Osteocyte (in vitro differentiated cells): ENCODE measurements around the gene GNA12. TPM values are rescaled to one million over a fixed set of nuclear protein-coding genes. Genes with fewer than 3 reads are reported as not detected.

Experiments used
- DNase-seq: peaks from one replicate; pipeline ENCODE4 v3.0.0; 2021; ENCODE audit warnings: mixed read lengths; ENCODE audit not compliant: unreplicated experiment; ENCODE audit errors: extremely low spot score
- H3K27ac Mint-ChIP-seq: one replicate; pipeline ENCODE4 v1.8.0; 2021; ENCODE audit warnings: mild to moderate bottlenecking, mixed read lengths; ENCODE audit not compliant: unreplicated experiment
- H3K27me3 Mint-ChIP-seq: one replicate; pipeline ENCODE4 v1.8.0; 2021; ENCODE audit warnings: mixed read lengths; ENCODE audit not compliant: unreplicated experiment
- H3K36me3 Mint-ChIP-seq: one replicate; pipeline ENCODE4 v1.8.0; 2021; ENCODE audit warnings: mixed read lengths; ENCODE audit not compliant: unreplicated experiment
- H3K4me1 Mint-ChIP-seq: one replicate; pipeline ENCODE4 v1.8.0; 2021; ENCODE audit warnings: mixed read lengths; ENCODE audit not compliant: unreplicated experiment
- H3K4me3 Mint-ChIP-seq: one replicate; pipeline ENCODE4 v1.8.0; 2021; ENCODE audit warnings: mild to moderate bottlenecking, moderate library complexity, mixed read lengths; ENCODE audit not compliant: unreplicated experiment
- H3K9me3 Mint-ChIP-seq: one replicate; pipeline ENCODE4 v1.8.0; 2021; ENCODE audit warnings: mixed read lengths; ENCODE audit not compliant: unreplicated experiment
- total RNA-seq: library from RNA; stranded (reverse); gene quantifications from 2 replicates; pipeline ENCODE4 v1.2.1, GENCODE V29; 2021
- TF ChIP-seq, protein P1 (sequence below): fragments of 200-600 bp; sonication (generic); IDR thresholded peaks from 2 replicates; pipeline ENCODE4 v1.5.0; 2021; ENCODE audit warnings: antibody characterized with exemption, mild to moderate bottlenecking, moderate library complexity

The GNA12 gene
- total RNA-seq, 1 donor from 2014 or later, result 69.5 TPM

DNA sequence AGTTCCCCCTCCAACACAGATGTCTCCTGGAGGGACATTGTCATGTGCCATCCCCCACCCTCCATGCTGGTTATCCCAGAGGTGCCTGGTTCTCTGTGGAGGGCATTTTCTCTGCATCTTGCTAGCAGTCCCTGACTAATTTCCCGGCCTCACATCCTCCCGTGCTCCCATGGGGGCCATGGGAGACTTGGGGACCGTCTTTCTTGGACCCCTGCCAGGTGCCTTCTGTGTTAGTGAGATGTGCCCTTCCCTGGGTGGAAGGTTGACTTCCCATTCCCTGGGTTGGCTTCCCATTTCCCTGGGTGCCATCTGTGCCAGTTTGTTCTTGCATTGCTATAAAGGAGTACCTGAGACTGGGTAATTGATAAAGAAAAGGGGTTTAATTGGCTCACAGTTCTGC, 22.5 kb upstream of the GNA12 start:
- Mint-ChIP-seq H3K4me1 (peaks cover 29% of the 10 kb centered on the region), H3K9me3 (no peaks in the 10 kb centered on the region), H3K27ac (no peak overlapping the region), H3K36me3 (no peaks in the 10 kb centered on the region), H3K4me3 (no peak overlapping the region), H3K27me3 (no peaks in the 10 kb centered on the region)
- no peak for DNase-seq
- TF ChIP-seq, protein P1, sequence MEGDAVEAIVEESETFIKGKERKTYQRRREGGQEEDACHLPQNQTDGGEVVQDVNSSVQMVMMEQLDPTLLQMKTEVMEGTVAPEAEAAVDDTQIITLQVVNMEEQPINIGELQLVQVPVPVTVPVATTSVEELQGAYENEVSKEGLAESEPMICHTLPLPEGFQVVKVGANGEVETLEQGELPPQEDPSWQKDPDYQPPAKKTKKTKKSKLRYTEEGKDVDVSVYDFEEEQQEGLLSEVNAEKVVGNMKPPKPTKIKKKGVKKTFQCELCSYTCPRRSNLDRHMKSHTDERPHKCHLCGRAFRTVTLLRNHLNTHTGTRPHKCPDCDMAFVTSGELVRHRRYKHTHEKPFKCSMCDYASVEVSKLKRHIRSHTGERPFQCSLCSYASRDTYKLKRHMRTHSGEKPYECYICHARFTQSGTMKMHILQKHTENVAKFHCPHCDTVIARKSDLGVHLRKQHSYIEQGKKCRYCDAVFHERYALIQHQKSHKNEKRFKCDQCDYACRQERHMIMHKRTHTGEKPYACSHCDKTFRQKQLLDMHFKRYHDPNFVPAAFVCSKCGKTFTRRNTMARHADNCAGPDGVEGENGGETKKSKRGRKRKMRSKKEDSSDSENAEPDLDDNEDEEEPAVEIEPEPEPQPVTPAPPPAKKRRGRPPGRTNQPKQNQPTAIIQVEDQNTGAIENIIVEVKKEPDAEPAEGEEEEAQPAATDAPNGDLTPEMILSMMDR, result no peak

DNA sequence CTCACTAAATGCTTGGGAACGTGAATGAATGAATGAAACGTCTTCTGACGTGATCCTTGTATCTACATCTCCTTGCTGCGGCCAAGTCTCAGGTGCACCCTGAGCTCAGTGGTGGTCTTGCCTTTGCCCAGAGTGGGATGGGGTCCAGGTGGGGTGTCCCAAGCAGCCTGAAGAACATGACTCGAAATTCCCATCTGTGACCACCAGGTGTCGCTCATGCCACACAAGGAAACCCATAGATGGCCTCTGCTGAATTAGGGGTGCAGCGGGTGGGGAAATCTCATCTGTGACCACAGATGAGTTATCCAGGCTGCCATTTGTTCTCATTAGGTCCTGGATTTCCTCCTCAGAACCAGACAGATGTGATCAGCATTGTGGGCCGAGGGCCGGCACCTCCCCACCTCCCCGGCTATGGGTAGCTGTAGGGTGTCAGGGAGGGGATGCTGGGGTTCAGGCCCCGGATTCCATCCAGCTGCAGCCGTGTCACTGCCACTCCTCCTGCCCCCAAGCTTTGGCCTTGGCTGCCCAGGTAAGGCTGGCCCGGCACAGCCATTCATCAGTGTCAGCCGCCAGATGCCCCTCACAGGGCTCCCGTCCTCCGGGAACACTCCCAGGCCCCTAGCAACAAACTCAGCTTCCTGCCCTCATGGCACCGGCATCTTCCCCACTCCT, 21.0 kb upstream of the GNA12 start:
- DNase-seq, result no peak
- H3K36me3 Mint-ChIP-seq, result no peaks in the 10 kb centered on the region
- peak overlapping the region; percentile 50 for H3K4me3 Mint-ChIP-seq
- no peaks in the 10 kb centered on the region for H3K9me3 Mint-ChIP-seq
- TF ChIP-seq, protein P1, result peak; percentile 95
- H3K4me1 Mint-ChIP-seq, result peaks cover 25% of the 10 kb centered on the region
- H3K27me3 Mint-ChIP-seq, result no peaks in the 10 kb centered on the region
- peak overlapping the region; percentile 99 for H3K27ac Mint-ChIP-seq

DNA sequence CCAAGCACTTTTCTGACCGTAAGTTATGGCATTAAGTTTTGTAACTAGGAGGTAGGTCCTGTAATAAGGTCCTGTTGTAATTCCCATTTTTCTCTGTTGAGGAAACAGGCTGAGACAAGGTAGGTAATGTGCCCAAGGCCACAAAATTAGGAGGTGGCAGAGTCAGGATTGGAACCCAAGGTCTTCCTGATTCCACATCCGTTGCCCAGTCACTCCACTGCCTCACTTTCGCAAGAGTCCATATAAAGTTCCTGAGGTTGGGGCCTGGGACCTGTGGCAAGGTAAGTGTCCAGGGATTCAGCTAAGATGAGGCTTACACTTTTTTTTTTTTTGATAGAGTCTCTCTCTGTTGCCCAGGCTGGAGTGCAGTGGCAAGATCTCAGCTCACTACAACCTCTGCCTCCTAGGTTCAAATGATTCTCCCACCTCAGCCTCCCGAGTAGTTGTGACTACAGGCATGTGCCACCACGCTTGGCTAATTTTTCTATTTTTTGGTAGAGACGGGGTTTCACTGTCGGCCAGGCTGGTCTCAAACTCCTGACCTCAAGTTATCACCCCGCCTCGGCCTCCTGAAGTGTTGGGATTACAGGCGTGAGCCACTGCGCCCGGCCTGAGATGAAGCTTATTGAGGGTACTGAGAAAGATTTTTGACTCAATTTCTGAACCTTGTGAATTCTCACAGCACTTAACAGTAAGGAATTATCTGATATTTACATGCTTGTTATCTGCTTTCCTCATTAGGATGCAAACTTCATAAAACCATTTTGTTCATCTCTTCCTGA, 20.3 kb upstream of the GNA12 start:
- Mint-ChIP-seq H3K4me1 (peaks cover 25% of the 10 kb centered on the region), H3K27me3 (no peaks in the 10 kb centered on the region), H3K4me3 (no peak overlapping the region), H3K36me3 (no peaks in the 10 kb centered on the region), H3K27ac (peak overlapping the region; percentile 99), H3K9me3 (no peaks in the 10 kb centered on the region)
- TF ChIP-seq, protein P1, result no peak
- no peak for DNase-seq

DNA sequence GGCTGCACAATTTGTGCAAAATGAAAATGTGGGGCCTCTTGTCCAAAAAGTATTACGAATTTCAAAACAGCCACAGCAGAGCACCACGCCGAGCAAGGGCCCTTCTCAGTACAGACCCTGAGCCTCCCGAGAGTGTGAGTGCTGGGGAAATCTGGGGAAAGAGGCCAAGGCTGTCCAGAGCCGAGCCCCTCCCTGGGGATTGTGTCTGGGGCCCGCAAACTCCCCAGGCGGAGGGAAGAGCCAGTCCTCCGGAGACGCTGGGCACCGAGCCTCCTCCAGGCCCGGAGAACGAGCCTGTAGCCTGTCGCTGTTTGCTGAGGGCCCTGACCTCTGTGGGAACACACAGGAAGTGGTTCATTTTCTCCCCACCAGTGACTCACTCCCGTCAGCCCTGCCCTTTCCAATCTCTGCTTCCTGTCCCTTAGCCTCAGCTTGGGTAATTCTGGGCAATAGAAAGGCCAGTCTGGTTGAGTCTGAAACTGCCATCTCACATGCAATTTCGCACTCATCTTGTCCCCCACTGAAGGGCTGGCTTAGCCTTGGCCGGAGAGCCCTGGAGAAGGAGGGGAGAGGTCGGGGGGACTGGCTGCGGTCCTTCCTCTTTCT, 19.5 kb upstream of the GNA12 start:
- H3K27ac Mint-ChIP-seq, result peak overlapping the region; percentile 99
- H3K9me3 Mint-ChIP-seq, result no peaks in the 10 kb centered on the region
- H3K4me3 Mint-ChIP-seq, result peak overlapping the region; percentile 43
- TF ChIP-seq, protein P1, result no peak
- H3K27me3 Mint-ChIP-seq, result no peaks in the 10 kb centered on the region
- DNase-seq, result no peak
- peaks cover 25% of the 10 kb centered on the region for H3K4me1 Mint-ChIP-seq
- H3K36me3 Mint-ChIP-seq, result no peaks in the 10 kb centered on the region

DNA sequence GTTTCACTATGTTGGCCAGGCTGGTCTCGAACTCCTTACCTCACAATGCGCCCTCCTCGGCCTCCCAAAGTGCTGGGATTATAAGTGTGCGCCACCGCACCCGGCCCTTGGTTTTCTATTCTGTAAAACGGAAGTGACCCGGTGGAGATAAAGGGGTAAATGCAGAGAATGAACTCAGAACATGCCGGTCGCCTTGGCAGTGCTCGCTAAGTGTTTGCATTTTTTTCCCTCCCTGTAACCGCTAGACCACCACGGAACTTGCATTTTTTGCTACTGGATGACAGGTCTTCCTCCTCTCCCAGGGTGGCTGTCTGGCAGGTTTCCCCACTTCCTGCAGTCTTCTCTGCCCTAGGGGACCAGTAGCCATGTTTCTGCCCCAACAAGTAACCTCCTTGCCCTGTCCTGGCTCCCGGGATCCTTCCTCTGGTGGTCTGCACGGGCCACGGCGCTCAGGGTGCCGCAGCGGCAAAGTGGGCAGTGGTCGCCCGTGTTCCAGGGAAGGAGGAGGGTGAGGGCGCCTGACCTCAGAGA, 18.8 kb upstream of the GNA12 start:
- peaks cover 25% of the 10 kb centered on the region for H3K4me1 Mint-ChIP-seq
- TF ChIP-seq, protein P1, result no peak
- DNase-seq, result no peak
- H3K9me3 Mint-ChIP-seq, result no peaks in the 10 kb centered on the region
- H3K4me3 Mint-ChIP-seq, result no peak overlapping the region
- H3K27ac Mint-ChIP-seq, result peak overlapping the region; percentile 99
- H3K27me3 Mint-ChIP-seq, result no peaks in the 10 kb centered on the region
- H3K36me3 Mint-ChIP-seq, result no peaks in the 10 kb centered on the region
